T-helper 1 cell treated with Interleukin-12 subunit alpha and Interleukin-12 subunit beta and Interleukin-4 antibody, amounts not matched to agents 30 ng/mL and 1 ng/mL, for 36 hours (primary cell): ENCODE results near the gene ACSL5. TPM values are rescaled to one million over a fixed set of nuclear protein-coding genes. Genes with fewer than 3 reads are reported as not detected.
"Not testable (repeated sequence)": the region's sequence is repeated elsewhere in the genome, so short reads cannot be mapped to it uniquely, and the experiment has no call there.

Experiments used
- intact Hi-C: fragments of 100-400 bp; cut with micrococcal nuclease; formaldehyde crosslinking; loops from one replicate; pipeline ENCODE4 v1.15.1; 2024
- total RNA-seq: library from RNA; stranded (reverse); gene quantifications from 2 replicates; pipeline ENCODE4 v1.2.3, GENCODE V29; 2022

ACSL5 gene
- total RNA-seq, 1 donor from 2014 or later: 70.9 TPM

DNA sequence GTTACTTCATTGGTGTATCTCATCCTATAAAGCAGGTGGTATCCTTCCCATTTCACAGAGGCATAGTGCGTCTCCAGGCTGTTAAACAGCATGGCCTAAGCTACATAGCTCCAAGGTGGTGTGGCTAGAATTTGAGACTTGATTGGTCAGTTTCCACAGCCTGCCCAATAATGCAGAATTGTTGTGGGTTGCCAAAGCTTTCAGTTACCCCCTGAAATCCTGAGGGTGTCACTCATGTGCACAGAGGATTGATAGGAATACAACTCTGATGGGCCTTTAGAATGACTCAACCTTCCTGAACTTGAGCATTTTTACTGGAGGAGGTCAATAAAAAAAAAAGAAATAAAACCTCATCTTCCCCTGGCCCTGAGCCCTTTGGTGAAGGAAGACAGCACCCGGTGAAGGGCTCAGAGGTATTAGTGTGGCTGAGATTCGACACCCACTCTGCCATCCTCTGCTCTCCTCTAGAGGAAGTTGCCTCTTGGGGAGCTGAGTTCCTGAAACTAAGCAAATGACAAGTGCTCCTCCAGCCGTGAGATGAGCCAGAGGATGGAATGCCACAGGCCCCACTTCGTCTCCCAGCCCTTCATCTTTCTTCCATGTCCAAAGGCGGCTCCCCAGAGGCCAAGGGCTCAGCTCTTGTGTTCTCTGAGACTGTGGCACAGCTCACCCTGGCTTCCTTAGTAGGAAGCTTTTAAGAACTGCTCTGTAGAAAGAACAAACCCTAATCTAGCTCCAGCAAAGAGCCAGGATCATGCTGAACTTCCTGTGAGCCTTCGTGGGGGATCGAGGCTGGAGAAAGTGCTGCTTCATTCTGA, 1.0 kb downstream of the ACSL5 start:
- intact Hi-C loops: loop anchor here (2.0 to 5.0 kb wide), 4 partner anchors 157 to 1797 kb away; partner anchors contain the start of genes BBIP1, CCDC186 and SHOC2

DNA sequence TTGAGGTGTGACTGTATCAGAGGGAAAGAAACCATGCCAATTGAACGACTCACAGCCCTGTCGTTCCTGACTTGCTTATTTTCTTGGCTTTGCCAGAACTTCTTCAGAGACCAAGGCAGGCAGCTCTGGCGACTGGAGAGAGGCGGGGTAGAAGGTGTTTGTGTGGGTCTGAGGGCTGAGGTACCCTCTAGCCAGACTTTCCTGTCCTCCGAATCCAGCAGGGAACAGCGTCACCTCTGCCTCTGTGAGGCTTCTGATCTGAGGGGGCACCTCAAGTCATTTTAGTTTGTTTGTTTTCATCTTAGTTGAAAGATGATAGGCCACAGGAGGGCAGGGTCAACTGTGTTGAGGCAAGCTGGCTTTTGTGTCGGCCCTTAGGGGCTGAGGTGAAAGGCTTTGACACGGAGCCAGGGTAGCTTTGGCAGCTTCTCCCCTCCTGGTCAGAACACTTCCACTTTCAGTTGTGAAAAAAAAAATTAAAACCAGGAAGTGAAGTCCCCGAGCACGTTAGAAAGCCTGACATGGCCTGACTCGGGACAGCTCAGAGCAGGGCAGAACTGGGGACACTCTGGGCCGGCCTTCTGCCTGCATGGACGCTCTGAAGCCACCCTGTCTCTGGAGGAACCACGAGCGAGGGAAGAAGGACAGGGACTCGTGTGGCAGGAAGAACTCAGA, 1.9 kb downstream of the ACSL5 start:
- intact Hi-C loops: loop anchor here (1.0 to 5.0 kb wide), 8 partner anchors 13 to 1796 kb away; partner anchors contain the start of genes BBIP1, CCDC186, GPAM and SHOC2

DNA sequence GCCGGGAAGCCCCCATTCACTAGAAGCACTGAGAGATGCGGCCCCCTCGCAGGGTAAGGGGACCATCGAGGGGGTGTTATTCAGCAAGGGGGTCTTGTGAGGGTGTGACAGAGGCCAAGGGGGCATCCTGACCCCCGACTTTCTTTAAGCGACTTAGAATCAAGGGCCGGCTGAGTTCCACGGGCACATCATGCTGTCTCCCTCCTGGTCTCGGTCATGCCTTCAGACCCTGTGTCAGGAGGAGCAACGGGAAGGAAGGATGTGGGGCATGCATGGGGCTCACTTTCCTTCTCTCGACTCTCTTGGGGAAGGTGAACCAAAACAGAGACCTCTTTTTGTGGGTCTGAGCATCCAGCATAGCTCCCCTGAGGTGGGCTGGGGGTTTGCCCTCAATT, 2.5 kb downstream of the ACSL5 start:
- intact Hi-C loops: loop anchor here (1.0 to 5.0 kb wide), 7 partner anchors 13 to 1796 kb away; partner anchors contain the start of genes CCDC186, GPAM and ZDHHC6

DNA sequence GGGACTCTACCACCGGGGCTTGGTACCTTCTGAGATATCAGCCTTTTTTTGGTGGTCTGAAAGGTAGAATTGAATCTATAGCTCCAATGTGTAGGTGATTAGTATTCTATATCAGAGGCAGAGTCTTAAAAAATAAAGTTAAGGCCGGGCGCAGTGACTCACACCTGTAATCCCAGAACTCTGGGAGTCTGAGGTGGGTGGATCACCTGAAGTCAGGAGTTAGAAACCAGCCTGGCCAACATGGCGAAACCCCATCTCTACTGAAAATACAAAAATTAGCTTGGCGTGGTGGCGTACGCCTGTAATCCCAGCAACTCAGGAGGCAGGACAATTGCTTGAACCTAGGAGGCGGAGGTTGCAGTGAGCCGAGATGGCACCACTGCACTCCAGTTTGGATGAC, 3.2 kb downstream of the ACSL5 start:
- intact Hi-C loops: loop anchor here (2.0 to 5.0 kb wide), 4 partner anchors 58 to 1795 kb away; partner anchors contain the start of gene CCDC186

DNA sequence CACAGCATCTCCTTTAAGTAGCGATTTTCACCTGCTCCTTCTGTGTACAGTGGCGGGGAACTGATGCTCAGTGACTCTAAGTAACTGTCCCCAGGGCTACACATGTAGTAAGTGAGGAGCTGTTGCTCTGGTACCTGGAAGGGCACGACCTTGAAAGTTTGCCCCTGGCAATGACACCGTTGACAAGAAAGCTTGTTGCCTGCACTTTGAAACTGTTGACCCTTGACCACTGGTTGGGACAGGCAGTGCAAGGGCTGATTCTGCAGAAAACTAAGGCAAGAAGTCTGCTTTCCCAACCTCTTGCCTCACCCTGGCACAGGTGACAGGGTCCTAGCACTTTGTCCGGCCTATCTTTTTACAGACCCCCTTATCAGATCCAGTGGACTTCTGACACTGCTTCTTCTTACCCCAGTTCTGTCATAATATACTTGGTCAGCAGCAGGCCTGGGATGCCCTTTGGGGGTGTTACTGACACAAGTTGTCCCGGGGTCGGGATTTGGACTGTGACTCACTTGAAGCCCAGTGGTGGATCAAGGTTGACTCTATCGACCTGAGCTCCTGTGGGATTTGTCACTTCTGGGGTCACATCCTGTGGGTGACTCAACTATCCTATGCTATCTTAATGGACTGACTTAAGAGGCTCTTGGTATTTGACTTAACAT, 5.8 kb downstream of the ACSL5 start:
- intact Hi-C loops: loop anchor here (5.0 kb wide), 3 partner anchors 153 to 1793 kb away; partner anchors contain the start of gene CCDC186

DNA sequence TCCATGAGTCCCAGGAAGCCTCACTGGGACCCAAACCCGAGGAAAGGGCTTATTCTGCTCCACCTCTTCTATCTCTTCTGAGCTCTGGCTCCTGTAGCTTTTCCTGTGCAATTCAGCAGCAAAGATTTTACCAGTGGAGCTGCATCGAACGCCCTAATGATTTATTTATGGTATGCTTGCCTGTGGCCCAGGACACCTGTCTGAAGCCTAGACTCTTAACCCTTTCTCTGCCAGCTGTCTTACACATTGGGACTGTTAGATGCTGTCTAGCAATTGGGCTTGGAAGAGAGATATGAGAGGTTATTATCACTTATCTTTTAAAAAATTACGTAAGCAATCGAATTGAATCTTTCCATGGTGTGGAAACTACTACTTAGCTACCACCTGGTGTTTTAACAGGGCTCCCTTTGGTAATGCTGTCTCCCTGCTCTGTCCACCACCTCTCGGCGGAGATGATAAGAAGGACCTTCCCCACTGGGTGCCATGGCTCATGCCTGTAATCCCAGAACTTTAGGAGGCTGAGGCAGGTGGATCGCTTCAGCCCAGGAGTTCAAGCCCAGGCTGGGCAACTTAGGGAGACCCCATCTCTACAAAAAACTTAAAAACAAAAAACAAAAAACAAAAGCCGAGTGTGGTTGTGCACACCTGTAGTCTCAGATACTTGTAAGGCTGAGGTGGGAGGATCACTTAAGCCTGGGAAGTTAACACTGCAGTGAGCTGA, 8.8 kb downstream of the ACSL5 start:
- intact Hi-C loops: no loop called here

DNA sequence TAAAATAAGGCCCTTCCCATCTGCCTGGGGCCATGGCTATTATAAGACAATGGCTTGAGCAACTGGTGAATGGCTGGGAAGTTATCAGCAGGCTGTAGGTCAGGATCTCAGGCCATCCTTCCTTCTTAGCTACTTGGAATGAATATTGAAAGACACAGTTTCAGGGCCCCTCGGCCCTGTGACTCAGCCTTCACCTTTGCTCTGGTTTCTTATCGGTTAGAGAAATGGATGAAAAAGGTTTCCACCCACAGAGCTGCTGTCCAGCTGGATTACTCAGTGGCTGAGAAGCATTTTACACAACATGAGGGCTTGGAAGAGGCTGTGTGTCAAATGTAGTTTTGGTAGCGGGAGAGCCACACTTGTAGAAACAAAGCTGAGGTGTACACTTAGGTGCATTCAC, 9.4 kb downstream of the ACSL5 start:
- intact Hi-C loops: no loop called here

DNA sequence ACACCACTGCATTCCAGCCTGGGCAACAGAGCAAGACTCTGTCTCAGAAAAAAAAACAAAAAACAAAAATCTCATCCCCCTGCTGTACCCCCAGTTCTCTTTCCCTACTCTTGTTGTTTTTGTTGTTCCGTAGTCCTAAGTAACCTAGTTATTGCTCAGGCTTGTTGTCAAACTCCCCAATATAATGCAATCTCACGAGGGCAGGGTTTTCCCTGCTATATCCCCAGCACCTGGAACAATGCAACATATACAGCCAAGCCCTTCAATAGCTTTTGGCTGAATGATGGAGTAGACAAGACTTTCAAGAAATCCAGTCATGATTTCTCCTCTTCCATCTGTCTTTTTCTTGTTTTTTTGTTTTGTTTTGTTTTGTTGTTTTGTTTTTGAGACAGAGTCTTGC, 10.2 kb downstream of the ACSL5 start:
- intact Hi-C loops: no loop called here

DNA sequence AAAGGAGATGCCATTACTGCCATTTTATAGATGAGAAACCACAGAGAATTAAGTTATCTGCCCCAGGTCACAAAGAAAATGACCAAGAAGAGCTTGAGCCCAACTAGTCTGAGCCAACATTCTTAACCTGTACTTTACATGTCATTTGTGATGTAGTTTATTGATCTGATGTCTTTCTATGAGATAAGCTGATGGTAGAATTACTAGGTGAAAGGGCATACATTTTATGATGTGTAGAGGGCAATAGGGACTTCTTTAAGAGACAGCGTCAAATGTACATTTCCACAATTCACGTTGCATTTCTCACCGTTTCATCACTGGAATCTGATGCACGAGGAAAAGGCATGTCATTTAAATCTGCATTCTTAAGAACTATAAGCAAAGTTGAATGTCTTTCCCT, 11.3 kb downstream of the ACSL5 start:
- intact Hi-C loops: no loop called here

DNA sequence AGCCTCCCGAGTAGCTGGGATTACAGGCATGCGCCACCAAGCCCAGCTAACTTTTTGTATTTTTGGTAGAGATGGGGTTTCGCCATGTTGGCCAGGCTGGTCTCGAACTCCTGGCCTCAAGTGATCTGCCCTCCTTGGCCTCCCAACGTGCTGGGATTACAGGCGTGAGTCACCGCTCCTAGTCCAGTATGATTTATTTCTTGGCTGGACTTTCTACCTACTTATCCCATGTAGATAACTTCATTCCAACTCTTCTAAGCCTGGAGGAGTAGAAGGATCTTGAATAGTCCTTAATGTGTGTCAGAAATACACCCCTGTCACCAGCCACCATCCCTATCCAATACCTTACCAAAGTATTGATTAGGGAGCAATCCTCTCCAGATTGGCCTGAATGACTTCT, 14.1 kb downstream of the ACSL5 start:
- intact Hi-C loops: not testable (repeated sequence)

DNA sequence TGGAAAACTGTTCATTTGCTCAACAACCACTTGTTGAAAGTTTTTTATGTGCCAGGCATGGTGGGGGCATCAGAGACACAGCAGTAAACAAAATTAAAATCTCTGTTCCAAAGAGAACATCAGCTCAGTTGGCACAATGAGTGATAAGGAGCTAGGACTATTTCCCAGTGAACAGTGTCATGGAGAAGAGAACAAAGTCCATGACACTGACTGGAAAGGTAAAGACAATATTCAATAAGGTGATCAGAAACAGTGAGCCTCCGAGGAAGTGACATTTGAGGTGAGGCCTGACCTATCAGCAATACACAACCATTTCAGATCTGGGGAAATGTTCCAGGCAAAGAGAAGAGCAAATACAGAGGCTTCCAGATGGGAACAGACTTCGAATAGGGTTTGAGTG, 14.6 kb downstream of the ACSL5 start:
- intact Hi-C loops: no loop called here

DNA sequence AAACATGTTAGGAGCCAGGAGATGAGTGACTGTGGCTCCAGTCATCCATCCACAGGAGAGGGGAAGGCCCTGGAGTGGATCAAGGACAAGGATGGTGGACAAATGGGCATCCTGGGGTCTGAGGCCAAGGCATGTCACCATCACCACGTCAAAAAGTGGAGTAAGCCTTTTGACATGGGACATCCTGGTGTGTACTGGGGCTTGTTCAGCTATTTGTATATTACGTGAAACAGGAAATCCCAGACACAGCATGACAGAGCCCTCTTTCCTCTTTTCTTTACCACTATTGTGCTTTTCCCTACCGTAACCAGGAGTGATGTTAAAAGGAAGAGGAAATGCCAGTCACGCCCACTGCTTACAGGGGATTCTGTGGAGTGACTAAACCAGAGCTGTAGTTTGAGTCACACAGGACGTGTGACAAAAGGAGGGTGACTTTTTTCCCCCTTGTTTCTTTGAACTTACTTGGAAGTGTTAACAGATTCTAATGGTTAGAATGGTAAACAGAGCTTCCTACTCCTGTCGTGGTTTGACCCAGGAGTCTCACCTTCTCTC, 15.4 kb downstream of the ACSL5 start:
- intact Hi-C loops: loop anchor here (1.0 kb wide), 2 partner anchors 13 to 58 kb away; partner anchors contain the start of gene VTI1A

DNA sequence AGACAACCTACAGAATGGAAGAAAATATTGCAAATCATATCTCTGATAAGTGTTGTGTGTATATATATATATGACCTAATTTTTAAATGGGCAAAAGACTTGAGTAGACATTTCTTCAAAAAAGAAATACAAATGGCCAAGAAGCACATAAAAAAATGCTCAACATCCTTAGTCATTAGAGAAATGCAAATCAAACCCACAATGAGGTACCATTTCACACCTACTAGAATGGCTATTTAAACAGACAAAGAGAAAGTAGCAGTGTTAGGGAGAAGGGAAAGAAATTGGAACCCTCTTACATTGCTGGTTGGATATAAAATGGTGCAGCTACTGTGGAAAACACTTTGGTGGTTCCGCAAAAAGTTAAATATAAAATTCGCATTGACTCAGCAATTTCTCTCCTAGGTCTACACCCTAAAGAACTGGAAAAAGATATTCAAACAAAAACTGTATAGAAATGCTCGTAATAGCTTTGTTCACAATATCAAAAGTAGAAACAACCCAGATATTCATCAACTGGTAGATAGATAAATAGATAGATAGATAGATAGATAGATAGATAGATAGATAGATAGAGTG, 16.3 kb downstream of the ACSL5 start:
- intact Hi-C loops: no loop called here

DNA sequence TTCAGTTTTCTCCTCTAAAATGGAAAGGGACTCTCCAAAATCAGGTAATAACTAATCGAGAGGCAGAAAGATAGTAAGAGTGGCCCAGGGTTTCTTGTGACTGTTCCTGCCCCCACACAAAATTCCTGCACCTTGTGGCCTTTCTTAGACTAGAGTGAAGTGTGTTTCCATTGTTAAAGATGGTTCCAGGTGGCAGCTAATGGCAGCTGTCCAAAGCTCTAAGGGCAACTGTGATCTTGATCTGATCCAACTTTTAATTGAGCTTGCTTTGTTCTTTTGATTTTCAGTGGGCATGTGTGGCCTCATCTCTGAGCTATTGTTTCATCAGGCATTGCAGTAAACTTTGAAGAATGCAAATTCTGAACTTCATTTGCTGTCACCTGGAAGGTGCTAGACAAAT, 19.4 kb downstream of the ACSL5 start:
- intact Hi-C loops: no loop called here

DNA sequence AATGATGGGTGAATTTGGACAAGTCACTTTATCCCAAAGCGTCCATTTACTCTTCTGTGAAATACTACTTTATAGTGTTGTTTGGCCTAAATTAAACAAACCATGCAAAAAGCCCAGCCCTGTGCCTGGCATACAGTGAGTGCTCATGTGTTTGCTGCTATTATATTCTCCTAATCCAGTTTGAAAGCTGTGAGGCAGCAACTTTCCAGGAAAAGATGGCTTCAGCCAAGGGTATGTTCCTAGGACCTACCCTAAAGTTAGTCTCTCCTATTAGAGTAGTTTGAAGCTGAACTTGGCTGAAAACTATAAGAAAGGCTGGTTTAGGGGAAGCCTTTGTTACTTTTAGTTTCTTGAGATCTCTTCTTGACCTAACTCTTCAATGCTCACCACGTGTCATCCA, 19.9 kb downstream of the ACSL5 start:
- intact Hi-C loops: no loop called here

DNA sequence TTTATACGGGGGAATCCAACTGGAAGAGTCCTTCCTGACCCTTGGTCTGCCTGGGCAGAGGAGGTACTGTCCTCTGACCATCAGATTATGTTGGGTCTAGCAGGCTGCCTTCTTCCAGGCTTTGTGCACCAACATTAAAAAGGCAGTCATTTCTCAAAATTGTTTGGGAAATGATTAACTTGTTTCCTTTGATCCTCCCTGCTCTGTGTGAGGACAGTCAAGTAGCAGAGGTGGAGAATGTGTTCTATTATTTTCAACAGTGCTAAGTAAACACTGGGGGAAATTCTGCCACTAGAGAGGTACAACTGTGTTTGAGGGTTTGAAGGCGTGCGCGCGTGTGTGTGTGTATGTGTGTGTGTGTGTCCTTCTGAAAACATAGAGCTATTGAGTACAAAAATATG, 20.6 kb downstream of the ACSL5 start:
- intact Hi-C loops: no loop called here

DNA sequence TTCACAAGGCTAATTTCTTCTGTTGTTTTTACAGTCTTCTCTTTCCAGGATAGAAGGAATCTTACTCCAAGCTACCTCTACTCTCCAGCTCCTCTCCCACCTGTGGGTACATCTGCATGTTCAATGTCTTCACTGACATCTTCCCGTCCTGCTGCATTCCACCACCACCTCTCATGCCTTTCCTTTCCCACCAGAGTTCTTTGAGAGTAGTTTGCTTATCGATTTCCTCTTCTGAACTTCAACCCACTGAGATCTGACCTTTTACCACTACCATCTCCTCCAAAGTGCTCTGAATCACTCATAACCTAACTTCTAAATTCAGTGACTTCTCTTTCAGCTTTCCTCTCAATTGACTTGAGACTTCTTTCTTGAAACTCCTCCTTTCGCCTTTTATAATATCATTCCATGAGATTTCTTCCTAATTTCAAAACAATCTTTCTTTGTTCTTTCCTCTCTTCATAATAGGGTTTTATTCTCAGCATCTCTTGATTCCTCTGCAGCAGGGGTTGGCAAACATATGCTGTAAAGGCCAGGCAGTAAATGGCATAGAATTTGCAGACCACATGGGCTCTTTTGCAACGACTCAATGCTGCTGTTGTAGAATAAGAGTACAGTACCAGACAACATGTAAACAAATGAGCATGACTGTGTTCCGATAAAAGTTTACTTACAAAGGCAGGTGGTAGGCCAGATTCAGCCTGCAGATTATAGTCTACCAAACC, 22.1 kb downstream of the ACSL5 start:
- intact Hi-C loops: no loop called here

DNA sequence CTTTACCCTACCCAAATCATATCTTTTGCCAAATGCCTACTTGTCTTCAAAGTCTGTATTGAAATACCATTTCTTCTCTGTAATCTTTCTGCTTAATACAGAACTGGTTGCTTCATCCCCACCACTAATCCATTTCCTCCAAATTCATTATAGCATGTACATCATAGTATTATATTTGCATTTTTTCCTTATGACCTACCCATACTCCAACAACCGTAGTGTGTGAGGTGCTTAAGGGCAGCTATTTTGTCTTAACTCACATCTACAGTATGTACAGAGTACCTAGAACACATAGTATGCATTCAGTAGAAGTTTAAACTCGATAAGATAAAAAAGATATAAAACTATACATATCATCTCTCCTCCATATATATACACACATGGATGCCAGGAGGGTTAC, 23.7 kb downstream of the ACSL5 start:
- intact Hi-C loops: no loop called here

DNA sequence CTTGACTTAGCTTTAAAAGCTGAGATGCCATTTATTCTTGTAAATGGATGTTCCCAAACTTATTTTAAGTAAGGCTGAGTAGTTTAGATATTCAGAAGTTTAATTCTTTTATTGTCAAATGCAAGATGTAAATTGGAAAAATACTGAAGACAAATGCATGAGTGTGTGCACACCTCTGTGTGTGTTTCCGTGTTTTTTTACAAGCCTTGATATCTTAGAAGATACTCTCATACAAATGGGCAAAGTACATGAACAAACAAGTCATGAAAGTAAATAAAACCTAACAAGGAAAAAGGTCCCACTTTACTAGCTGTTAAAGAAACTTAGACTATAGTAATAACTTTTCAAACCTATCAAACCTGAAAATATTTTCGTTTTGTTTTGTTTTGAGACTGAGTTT, 29.0 kb downstream of the ACSL5 start:
- intact Hi-C loops: no loop called here

DNA sequence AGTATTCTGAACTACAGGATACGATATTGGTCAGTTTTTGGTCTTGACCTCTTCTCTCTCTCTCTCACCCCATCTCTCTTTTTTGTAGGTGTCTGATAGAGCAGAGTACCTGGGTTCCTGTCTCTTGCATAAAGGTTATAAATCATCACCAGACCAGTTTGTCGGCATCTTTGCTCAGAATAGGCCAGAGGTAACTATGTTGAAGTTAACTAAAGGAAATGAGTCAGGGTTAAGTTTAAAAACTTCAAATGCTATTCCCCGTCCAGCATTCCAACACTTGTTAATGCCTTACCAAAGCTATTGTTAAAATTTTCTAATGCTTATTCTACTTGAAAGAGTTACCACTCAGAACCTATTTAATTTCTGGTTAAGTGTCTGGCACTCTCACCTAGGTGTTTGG, 30.7 kb downstream of the ACSL5 start:
- intact Hi-C loops: no loop called here
